K562 (cell line): Measurements from ENCODE around the gene RNF215. TPM values are rescaled to one million over a fixed set of nuclear protein-coding genes. Genes with fewer than 3 reads are reported as not detected.

Experiments used
- CHD1 ChIP-seq: fragments of 200-600 bp; sonication (generic); IDR thresholded peaks from one replicate; pipeline ENCODE4 v1.6.1; 2012; ENCODE audit warnings: mild to moderate bottlenecking, moderate library complexity, low read length, inconsistent platforms
- DDX20 ChIP-seq: fragments of 450-650 bp; IDR thresholded peaks from 2 replicates; pipeline ENCODE4 v1.6.1; 2016; ENCODE audit warnings: missing genetic modification characterization, low read depth, mild to moderate bottlenecking, missing compliant biosample characterization, moderate library complexity
- DPF2 ChIP-seq: fragments of 450-650 bp; IDR thresholded peaks from 2 replicates; pipeline ENCODE4 v1.6.1; 2016
- FIP1L1 ChIP-seq: fragments of 200-400 bp; formaldehyde crosslinking; IDR thresholded peaks from 2 replicates; pipeline ENCODE4 v1.6.1; 2018; ENCODE audit warnings: mild to moderate bottlenecking, low read depth, low read length; ENCODE audit not compliant: poor library complexity, severe bottlenecking
- RBM22 ChIP-seq: fragments of 200-400 bp; formaldehyde crosslinking; IDR thresholded peaks from 2 replicates; pipeline ENCODE4 v1.6.1; 2018; ENCODE audit warnings: low read length, low read depth; ENCODE audit not compliant: poor library complexity, severe bottlenecking
- SOX6 ChIP-seq: fragments of 450-650 bp; IDR thresholded peaks from 2 replicates; pipeline ENCODE4 v1.6.1; 2014; ENCODE audit warnings: mild to moderate bottlenecking
- THRAP3 ChIP-seq: fragments of 450-650 bp; IDR thresholded peaks from 2 replicates; pipeline ENCODE4 v1.6.1; 2016; ENCODE audit warnings: mild to moderate bottlenecking, inconsistent platforms, borderline replicate concordance
- ZNF121 ChIP-seq: sonication (generic); formaldehyde crosslinking; conservative IDR thresholded peaks from 2 replicates; pipeline ENCODE4 v1.8.0; 2022; ENCODE audit warnings: missing genetic modification reagents
- ZNF3 ChIP-seq: fragments of 250-450 bp; sonication (Bioruptor Pico); IDR thresholded peaks from 2 replicates; pipeline ENCODE4 v1.5.0; 2021; ENCODE audit warnings: mild to moderate bottlenecking, moderate library complexity
- ZNF589 ChIP-seq: fragments of 200-800 bp; sonication (Bioruptor generic); IDR thresholded peaks from 2 replicates; pipeline ENCODE4 v1.6.1; 2016; ENCODE audit warnings: low read depth, missing genetic modification characterization, missing compliant biosample characterization
- ZNF764 ChIP-seq: fragments of 250-450 bp; sonication (Bioruptor Pico); IDR thresholded peaks from 2 replicates; pipeline ENCODE4 v1.4.0; 2020; ENCODE audit warnings: low read depth, mild to moderate bottlenecking, moderate library complexity
- polyA plus RNA-seq, 8 experiments: library from polyadenylated mRNA; depleted of rRNA in 4 of 8; stranded (reverse) in 5 of 8; unstranded in 3 of 8; fragments of >200 nt; fragmentation: Nextera tagmentation in 2 of 8; fragmentation: Illumina TruSeq in 1 of 8; extraction: Ambion mirVana in 2 of 8; extraction: Trizol in 1 of 8; gene quantifications; 2 replicates each; pipeline versions ENCODE4 v1.2.1 to v1.2.3, GENCODE V29; 2011 to 2014; ENCODE audit warnings: inconsistent platforms in 1 of 8, missing spikeins in 1 of 8
- total RNA-seq, 7 experiments: library from RNA; depleted of rRNA in 6 of 7; stranded (reverse); fragments of >200 nt in 6 of 7; fragmentation: Illumina TruSeq in 2 of 7; extraction: Trizol in 2 of 7; gene quantifications; 2 replicates each; pipeline versions ENCODE4 v1.2.1 to v1.2.3, GENCODE V29; 2011 to 2021; ENCODE audit warnings: low replicate concordance in 1 of 7
- TF ChIP-seq, protein P1 (sequence below): sonication (generic); formaldehyde crosslinking; IDR thresholded peaks from 2 replicates; pipeline ENCODE4 v1.5.0; 2020; ENCODE audit warnings: missing genetic modification reagents
- TF ChIP-seq, protein P2 (sequence below): sonication (generic); IDR thresholded peaks from 2 replicates; pipeline ENCODE4 v1.6.1; 2016
- TF ChIP-seq, protein P3 (sequence below): sonication (generic); formaldehyde crosslinking; IDR thresholded peaks from 2 replicates; pipeline ENCODE4 v1.8.0; 2023; ENCODE audit warnings: mild to moderate bottlenecking, missing genetic modification reagents

The RNF215 gene
- total and polyA plus RNA-seq, 9 of the 15 experiments (the other 6 are each of a cell fraction or from before 2014, with no cell fraction given): 0.08 to 9.8 (median 2.7) TPM

DNA sequence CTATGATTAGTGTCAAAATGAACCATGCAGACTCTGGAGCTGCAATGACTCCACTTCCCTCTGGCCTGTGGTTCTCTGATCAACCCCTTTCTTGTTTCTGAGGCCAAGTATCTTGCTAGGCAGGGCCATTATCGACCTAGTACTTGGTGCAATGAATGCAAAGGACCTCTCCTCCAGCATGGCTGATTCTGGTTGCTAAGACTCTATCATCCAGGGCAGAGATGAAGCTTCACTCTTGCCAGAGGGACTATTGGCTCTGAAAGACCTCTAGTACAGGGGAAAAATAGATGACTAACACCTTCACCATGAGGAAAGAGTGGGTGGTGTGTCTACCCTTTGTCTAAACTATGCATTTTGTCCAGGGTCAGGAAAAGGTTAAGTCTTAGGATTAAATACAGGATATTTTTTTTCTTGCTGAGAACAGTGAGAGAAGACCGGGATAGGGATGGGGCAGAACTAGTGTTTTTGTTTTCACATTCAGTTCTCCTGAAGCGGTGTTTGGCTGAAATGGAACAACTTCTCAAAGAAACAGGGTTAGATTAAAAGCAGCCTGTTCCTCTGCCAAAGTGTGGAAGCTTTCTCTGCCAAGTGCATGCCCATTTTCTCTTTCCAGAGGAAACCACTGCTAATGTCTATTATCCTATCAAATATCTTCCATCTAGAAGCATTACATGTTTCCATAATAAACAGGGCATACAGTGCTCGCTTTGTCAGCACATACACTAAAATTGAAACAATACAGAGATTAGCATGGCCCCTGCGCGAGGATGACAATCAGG lies 33.3 kb upstream of the RNF215 start (continued):
- TF ChIP-seq ZNF3 (no peak), DPF2 (no peak), FIP1L1 (no peak), THRAP3 (no peak), RBM22 (no peak), ZNF764 (CRISPR knock-in tag) (no peak), ZNF121 (CRISPR knock-in tag) (no peak), DDX20 (no peak), ZNF589 (CRISPR knock-in tag) (no peak), SOX6 (0 out of 2 replicates have a peak, but pooled peaks have one; percentile 10), CHD1 (no peak)
- TF ChIP-seq, protein P1, sequence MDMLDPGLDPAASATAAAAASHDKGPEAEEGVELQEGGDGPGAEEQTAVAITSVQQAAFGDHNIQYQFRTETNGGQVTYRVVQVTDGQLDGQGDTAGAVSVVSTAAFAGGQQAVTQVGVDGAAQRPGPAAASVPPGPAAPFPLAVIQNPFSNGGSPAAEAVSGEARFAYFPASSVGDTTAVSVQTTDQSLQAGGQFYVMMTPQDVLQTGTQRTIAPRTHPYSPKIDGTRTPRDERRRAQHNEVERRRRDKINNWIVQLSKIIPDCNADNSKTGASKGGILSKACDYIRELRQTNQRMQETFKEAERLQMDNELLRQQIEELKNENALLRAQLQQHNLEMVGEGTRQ: no peak
- TF ChIP-seq, protein P2, sequence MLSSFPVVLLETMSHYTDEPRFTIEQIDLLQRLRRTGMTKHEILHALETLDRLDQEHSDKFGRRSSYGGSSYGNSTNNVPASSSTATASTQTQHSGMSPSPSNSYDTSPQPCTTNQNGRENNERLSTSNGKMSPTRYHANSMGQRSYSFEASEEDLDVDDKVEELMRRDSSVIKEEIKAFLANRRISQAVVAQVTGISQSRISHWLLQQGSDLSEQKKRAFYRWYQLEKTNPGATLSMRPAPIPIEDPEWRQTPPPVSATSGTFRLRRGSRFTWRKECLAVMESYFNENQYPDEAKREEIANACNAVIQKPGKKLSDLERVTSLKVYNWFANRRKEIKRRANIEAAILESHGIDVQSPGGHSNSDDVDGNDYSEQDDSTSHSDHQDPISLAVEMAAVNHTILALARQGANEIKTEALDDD: peak; percentile 71; the same call in 1 of the 2 replicates
- TF ChIP-seq, protein P3, sequence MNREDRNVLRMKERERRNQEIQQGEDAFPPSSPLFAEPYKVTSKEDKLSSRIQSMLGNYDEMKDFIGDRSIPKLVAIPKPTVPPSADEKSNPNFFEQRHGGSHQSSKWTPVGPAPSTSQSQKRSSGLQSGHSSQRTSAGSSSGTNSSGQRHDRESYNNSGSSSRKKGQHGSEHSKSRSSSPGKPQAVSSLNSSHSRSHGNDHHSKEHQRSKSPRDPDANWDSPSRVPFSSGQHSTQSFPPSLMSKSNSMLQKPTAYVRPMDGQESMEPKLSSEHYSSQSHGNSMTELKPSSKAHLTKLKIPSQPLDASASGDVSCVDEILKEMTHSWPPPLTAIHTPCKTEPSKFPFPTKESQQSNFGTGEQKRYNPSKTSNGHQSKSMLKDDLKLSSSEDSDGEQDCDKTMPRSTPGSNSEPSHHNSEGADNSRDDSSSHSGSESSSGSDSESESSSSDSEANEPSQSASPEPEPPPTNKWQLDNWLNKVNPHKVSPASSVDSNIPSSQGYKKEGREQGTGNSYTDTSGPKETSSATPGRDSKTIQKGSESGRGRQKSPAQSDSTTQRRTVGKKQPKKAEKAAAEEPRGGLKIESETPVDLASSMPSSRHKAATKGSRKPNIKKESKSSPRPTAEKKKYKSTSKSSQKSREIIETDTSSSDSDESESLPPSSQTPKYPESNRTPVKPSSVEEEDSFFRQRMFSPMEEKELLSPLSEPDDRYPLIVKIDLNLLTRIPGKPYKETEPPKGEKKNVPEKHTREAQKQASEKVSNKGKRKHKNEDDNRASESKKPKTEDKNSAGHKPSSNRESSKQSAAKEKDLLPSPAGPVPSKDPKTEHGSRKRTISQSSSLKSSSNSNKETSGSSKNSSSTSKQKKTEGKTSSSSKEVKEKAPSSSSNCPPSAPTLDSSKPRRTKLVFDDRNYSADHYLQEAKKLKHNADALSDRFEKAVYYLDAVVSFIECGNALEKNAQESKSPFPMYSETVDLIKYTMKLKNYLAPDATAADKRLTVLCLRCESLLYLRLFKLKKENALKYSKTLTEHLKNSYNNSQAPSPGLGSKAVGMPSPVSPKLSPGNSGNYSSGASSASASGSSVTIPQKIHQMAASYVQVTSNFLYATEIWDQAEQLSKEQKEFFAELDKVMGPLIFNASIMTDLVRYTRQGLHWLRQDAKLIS (CRISPR knock-in tag): no peak
